Measurements from ENCODE around the gene C20orf204. TPM values are rescaled to one million over a fixed set of nuclear protein-coding genes. Genes with fewer than 3 reads are reported as not detected.

The C20orf204 gene
- total RNA-seq, 2 experiments from 2014 or later, result 6.1 to 6.4 TPM

- H3K4me3 Mint-ChIP-seq, result no peak overlapping the region
- Histone ChIP-seq H3K27ac (ENCODE audit: low read depth in 1 of 2, low read length in 2 of 2) (no peak overlapping the region), H3K27me3 (ENCODE audit: control insufficient read depth in 1 of 2, insufficient read depth in 2 of 2, low read length in 2 of 2) (peaks cover 30 to 31% of the 10 kb centered on the region in 2 experiments), H3K4me1 (ENCODE audit: insufficient read depth, low read length) (peaks cover 18% of the 10 kb centered on the region), H3K4me3 (ENCODE audit: low read length) (no peak overlapping the region), H3K36me3 (ENCODE audit: insufficient read depth, low read length) (no peaks in the 10 kb centered on the region), H3K9me3 (ENCODE audit: control insufficient read depth in 1 of 2, insufficient read depth in 1 of 2, low read length in 2 of 2) (peaks cover 0 to 21% of the 10 kb centered on the region in 2 experiments)
- no peaks in the 10 kb centered on the region for H3K9me3 Mint-ChIP-seq
- H3K36me3 Mint-ChIP-seq (ENCODE audit: low read depth), result no peaks in the 10 kb centered on the region
- POLR2A ChIA-PET, result no interaction called here
- intact Hi-C loops (cut with DNase I, micrococcal nuclease), result no loop called here
- peaks cover 32% of the 10 kb centered on the region for H3K27me3 Mint-ChIP-seq
- CTCF ChIA-PET, result interaction anchor here (1.5 kb wide), 1 partner anchor 17 kb away, joined by 7 read pairs; no protein-coding TSS in a partner anchor
- no peak for ATAC-seq (ENCODE audit: poor library complexity)
- H3K4me1 Mint-ChIP-seq (ENCODE audit: low read depth), result peaks cover 4% of the 10 kb centered on the region
- no peak for DNase-seq
- no peak overlapping the region for H3K27ac Mint-ChIP-seq
- no peak for TF ChIP-seq CTCF (IDR thresholded peaks at IDR 0.05)
These were observed 19.5 kb downstream of the C20orf204 start for GRCh38 chr20:64055396-64055892.

- intact Hi-C loops (cut with DNase I, micrococcal nuclease), result loop anchor here in 1 of 2 experiments (2.0 kb wide), 1 partner anchor 269 kb away; no protein-coding TSS in a partner anchor
- peaks cover 25% of the 10 kb centered on the region for H3K27me3 Mint-ChIP-seq
- peaks cover 0 to 14% of the 10 kb centered on the region in 2 experiments for H3K9me3 ChIP-seq (ENCODE audit: control insufficient read depth in 1 of 2, insufficient read depth in 1 of 2, low read length in 2 of 2)
- H3K36me3 Mint-ChIP-seq (ENCODE audit: low read depth), result no peaks in the 10 kb centered on the region
- CTCF ChIA-PET, result no interaction called here
- no peak for TF ChIP-seq CTCF (IDR thresholded peaks at IDR 0.05)
- DNase-seq (no peak), ATAC-seq (ENCODE audit: poor library complexity) (no peak)
- POLR2A ChIA-PET, result interaction anchor here (1.3 to 2.8 kb wide), 3 partner anchors 12 to 75 kb away, joined by 3 to 13 read pairs (median 6); partner anchors contain the start of gene PRPF6
- no peak overlapping the region for H3K4me3 Mint-ChIP-seq
- H3K4me1 ChIP-seq (ENCODE audit: insufficient read depth, low read length), result peaks cover 17% of the 10 kb centered on the region
- peaks cover 24 to 25% of the 10 kb centered on the region in 2 experiments for H3K27me3 ChIP-seq (ENCODE audit: control insufficient read depth in 1 of 2, insufficient read depth in 2 of 2, low read length in 2 of 2)
- no peak overlapping the region for H3K27ac ChIP-seq (ENCODE audit: low read depth in 1 of 2, low read length in 2 of 2)
- H3K9me3 Mint-ChIP-seq, result no peaks in the 10 kb centered on the region
- no peak overlapping the region for H3K4me3 ChIP-seq (ENCODE audit: low read length)
- H3K36me3 ChIP-seq (ENCODE audit: insufficient read depth, low read length), result no peaks in the 10 kb centered on the region
- peaks cover 4% of the 10 kb centered on the region for H3K4me1 Mint-ChIP-seq (ENCODE audit: low read depth)
- H3K27ac Mint-ChIP-seq, result no peak overlapping the region
These were observed 20.1 kb downstream of the C20orf204 start for GRCh38 chr20:64055893-64056638.

- H3K36me3 Mint-ChIP-seq (ENCODE audit: low read depth), result no peaks in the 10 kb centered on the region
These were observed 20.6 kb downstream of the C20orf204 start for GRCh38 chr20:64056639-64056888.

More at GRCh38 chr20:64056639-64056888, 20.6 kb downstream of the C20orf204 start:
- H3K27me3 Mint-ChIP-seq, result peaks cover 24% of the 10 kb centered on the region
- peaks cover 0 to 10% of the 10 kb centered on the region in 2 experiments for H3K9me3 ChIP-seq (ENCODE audit: control insufficient read depth in 1 of 2, insufficient read depth in 1 of 2, low read length in 2 of 2)
- peaks cover 4% of the 10 kb centered on the region for H3K4me1 Mint-ChIP-seq (ENCODE audit: low read depth)
- H3K9me3 Mint-ChIP-seq, result no peaks in the 10 kb centered on the region
- no peak overlapping the region for H3K4me3 ChIP-seq (ENCODE audit: low read length)
- H3K4me1 ChIP-seq (ENCODE audit: insufficient read depth, low read length), result peaks cover 17% of the 10 kb centered on the region
- POLR2A ChIA-PET, result interaction anchor here (1.3 to 2.8 kb wide), 4 partner anchors 13 to 100 kb away, joined by 3 to 13 read pairs (median 5); partner anchors contain the start of genes PRPF6 and UCKL1
- no peaks in the 10 kb centered on the region for H3K36me3 ChIP-seq (ENCODE audit: insufficient read depth, low read length)
- no peak overlapping the region for H3K27ac ChIP-seq (ENCODE audit: low read depth in 1 of 2, low read length in 2 of 2)
- CTCF ChIA-PET, result no interaction called here
- intact Hi-C loops (cut with DNase I, micrococcal nuclease), result loop anchor here in 1 of 2 experiments (2.0 kb wide), 1 partner anchor 270 kb away; no protein-coding TSS in a partner anchor
- ATAC-seq (ENCODE audit: poor library complexity) (no peak), DNase-seq (no peak)
- TF ChIP-seq CTCF (IDR thresholded peaks at IDR 0.05), result no peak
- H3K27ac Mint-ChIP-seq, result no peak overlapping the region
- H3K27me3 ChIP-seq (ENCODE audit: control insufficient read depth in 1 of 2, insufficient read depth in 2 of 2, low read length in 2 of 2), result peaks cover 19 to 20% of the 10 kb centered on the region in 2 experiments
- no peak overlapping the region for H3K4me3 Mint-ChIP-seq
